NCI-H1092 (cell line): ENCODE measurements around the gene IL15.
"Not testable (repeated sequence)": the region's sequence is repeated elsewhere in the genome, so short reads cannot be mapped to it uniquely, and the experiment has no call there.

ENCODE experiments used
- DNase-seq: peaks from one replicate; lab custom pipeline; 2025; lab: John Stamatoyannopoulos, UW

Gene IL15, protein sequence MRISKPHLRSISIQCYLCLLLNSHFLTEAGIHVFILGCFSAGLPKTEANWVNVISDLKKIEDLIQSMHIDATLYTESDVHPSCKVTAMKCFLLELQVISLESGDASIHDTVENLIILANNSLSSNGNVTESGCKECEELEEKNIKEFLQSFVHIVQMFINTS

DNA sequence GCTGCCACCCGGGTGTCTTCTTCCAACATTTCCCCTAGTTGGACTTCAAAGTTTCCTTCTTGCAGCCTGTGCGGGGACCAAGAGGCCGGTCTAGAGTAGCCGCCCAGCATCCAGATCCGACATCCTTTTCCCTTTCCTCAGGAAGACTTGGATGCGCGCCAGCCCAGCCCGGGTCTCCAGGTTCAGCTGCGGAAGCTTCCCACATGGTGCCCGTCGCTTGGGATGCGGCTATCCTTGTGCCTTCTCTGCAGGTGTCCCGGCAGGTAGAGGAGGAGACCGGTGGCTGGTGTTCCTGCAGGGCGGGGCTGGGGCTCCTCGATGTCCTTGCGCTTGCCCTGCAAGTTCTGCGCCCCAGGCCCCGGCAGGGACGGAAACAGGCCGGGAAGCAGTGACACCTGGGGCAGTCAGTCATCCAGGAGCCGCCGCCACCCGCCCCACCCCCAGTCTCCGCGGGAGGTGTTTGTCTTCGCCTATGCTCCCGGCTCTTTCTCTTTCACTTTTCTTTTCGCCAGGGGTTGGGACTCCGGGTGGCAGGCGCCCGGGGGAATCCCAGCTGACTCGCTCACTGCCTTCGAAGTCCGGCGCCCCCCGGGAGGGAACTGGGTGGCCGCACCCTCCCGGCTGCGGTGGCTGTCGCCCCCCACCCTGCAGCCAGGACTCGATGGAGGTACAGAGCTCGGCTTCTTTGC lies at the start of gene IL15:
Gene IL15, plus strand, starts transcription at position 502 of the 689 bp plus-strand sequence. CDS start 82,882 bp downstream, outside the sequence.
- no peak for DNase-seq

GRCh38 chr4:141587897-141588296 lies 48.5 kb upstream of the IL15 start:
- DNase-seq: no peak

GRCh38 chr4:141595531-141595930 lies 40.9 kb upstream of the IL15 start:
- no peak for DNase-seq

GRCh38 chr4:141599853-141600252 lies 36.5 kb upstream of the IL15 start:
- DNase-seq: no peak

GRCh38 chr4:141604683-141605082 lies 31.7 kb upstream of the IL15 start:
- DNase-seq: not testable (repeated sequence)

- no peak for DNase-seq
Observed at GRCh38 chr4:141605425-141605856, 30.9 kb upstream of the IL15 start.

DNA sequence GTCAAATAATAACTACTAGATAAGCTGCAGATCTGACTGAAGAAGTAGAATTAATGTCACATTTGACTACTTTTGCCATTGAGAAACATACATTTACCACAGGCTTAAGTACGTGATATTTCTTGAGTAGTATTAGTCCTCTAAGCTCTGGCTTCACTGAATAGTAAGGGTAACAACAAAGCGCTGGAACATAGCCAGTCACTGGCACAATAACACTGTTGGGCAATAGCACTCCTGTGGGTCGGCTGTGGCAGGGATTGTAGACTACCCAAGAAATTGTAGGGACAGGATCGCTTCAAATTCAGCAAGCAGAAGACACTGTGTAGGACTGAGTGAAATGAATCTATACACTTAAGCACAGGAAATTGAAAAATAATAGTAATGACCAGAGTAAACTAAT lies 27.1 kb upstream of the IL15 start:
- DNase-seq: no peak

DNA sequence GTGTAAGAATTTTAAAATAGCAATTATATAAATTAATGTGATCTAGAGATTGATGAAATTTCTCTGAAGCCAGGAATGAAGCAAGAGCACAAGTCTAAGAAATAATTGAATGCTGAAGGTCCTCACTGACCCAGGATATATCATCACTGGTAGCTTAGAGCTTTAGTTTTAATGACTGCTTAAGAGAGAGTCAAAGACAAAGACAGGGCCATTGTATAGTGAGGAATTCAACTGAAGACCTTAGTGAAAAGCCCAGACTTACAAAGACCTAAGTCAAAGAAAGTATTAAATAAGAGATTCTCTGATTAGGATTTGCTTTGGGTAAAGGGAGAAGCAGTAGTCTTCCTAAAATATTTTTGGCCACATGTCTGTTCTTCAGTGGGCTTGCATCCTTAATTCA lies 26.0 kb upstream of the IL15 start:
- no peak for DNase-seq

DNA sequence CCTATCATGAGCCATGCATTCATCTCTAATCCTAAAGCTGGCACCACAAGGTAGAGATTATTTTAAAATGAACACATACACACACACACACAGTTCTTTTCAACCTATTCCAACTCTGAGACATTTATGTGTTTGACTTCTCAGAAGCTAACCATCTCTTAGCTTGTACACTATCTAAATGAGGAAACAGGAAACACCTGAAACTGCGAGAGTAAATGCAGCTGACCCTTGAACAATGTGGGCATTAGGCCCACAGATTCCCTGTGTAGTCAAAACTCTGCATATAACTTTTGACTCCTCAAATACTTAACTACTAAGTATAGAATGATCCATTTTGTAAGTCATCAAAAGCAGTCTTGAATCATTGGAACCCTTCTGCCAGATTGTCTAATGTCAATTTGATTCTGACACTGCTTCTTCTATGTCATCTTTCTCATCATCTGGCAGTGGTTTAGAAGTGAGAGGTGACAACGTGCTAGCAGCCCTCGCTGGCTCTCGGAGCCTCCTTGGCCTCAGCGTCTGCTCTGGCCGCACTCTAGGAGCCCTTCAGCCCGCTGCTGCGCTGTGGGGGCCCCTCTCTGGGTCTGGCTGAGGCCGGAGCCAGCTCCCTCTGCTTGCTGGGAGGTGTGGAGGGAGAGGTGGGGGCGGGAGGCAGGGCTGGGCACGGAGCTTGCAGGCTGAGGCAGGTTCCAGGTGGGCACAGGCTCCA lies 21.4 kb upstream of the IL15 start:
- no peak for DNase-seq

GRCh38 chr4:141615587-141615918 lies 20.8 kb upstream of the IL15 start:
- not testable (repeated sequence) for DNase-seq

GRCh38 chr4:141620715-141621114 lies 15.7 kb upstream of the IL15 start:
- no peak for DNase-seq

GRCh38 chr4:141625023-141625422 lies 11.4 kb upstream of the IL15 start:
- DNase-seq: no peak

- DNase-seq: no peak
Observed at GRCh38 chr4:141630854-141631253, 5.5 kb upstream of the IL15 start.

DNA sequence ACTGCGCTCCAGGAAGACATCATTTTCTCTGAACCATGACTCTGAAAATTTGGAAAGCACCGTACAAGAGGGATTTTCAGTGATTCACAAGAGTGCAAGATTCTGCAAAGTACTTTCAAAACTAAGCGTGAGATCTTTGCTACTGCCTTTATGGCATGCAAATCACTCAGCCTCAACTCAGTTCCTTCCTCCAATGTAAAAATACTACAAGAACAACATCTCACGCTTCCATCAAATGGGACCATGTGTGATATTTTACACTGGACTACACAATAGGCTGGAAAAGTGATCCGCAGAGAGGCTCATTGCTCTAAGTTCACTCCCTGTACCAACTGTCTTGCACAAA lies 674 bp upstream of the IL15 start:
- no peak for DNase-seq

DNA sequence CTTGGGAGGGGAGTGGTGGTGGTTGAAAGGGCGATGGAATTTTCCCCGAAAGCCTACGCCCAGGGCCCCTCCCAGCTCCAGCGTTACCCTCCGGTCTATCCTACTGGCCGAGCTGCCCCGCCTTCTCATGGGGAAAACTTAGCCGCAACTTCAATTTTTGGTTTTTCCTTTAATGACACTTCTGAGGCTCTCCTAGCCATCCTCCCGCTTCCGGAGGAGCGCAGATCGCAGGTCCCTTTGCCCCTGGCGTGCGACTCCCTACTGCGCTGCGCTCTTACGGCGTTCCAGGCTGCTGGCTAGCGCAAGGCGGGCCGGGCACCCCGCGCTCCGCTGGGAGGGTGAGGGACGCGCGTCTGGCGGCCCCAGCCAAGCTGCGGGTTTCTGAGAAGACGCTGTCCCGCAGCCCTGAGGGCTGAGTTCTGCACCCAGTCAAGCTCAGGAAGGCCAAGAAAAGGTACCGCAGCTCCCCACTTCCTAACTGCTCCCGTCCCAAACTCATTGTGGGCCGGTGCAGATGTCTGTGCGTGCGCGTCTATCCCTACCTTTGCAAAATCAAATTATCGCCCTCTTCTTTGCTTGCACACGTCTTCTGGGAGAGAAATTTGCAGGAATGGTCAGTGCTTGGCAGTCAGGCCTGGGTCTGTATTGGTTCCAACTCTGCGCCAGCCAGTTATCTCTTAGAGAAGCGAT lies 533 bp downstream of the IL15 start:
- no peak for DNase-seq

DNA sequence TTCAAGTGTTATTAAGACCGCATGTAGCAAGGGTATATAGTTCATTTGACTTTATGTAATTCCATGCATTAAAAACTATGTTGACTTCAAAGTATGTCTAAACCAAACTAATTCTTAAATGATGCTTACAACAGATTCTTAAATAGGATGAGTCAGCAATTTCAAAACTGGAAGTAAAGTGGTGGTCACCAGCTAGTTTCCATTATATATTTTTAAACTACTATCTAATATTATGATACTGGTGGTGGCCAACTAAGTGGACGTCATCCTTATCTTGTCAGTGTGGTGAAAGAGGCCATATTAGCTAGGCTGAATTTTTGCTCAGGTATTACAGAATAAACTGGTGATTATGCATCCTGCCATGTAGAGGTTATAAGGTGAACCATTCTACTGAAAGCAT lies 1.2 kb downstream of the IL15 start:
- no peak for DNase-seq

DNA sequence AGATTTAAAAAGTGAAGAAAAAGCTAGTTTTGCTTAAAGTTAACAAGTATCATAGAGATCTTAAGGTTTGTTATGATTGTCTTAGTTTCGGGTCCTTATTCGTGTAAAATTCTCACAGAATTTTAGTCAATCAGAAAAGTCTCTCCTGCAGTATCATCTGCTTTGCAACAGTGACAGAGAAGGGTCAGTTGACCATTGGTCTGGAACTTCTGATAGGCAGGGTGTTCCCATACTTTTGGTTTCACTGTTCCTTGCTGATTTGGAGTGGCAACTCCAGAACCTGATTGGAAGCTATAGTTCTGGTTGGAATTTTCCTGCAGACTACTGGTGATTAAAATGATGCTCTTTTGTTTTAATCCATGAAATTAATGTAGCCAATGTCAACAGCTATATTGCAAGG lies 1.8 kb downstream of the IL15 start:
- DNase-seq: no peak

DNA sequence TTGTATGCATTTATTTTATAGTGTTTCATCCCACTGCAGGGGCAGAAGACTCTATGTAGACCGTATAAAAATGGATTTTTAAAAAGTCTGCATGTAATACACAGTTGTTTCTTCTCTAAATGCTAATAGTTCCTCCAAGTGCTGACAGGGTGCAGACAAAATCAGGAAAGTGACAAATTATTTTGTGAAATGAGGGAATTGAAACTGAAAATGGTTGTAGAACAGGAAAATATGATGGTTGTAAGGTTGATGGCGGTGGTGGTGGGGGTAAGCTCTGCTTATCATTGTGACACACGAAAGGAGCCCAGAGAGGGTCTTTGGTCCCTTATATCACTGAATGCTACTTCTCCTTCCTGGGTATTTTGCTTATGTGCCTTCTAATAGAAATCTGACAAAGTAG lies 4.3 kb downstream of the IL15 start:
- no peak for DNase-seq

DNA sequence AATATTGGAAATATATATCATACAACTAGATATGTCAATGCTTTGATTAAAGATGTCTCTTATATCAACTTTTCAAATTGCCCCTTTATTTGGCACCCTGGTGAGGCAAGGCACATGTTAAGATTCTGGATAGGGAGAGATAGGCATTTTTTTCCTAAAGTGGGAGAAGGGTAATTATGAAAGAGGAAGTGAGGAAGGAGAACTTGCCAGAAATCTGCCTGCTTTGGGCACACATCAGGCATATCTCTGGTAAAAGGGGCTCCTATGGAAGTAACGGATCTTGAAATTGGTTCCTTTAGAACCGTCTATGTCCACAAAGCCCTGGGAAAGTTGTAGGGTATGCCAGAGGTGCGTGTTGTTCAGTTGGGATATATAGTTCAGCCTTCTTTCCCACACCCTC lies 5.7 kb downstream of the IL15 start:
- no peak for DNase-seq

DNA sequence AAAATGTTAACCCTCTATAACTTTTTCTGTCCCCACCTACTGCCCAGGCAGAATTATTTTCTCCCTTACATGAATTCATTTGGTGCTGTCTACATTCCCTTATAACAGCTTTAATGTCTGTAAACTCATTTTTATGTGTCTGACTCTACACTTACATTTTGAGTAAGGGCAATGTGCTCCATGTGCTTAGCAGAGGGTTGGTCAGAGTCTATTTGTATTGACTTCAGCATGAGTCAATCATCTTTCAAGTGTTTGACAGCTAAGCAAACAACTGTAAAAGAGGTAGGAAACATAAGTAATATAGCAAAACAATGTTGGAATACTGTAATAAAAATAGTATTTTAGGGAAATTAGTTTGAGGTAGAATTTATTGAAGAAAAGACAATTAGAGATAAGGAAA lies 6.3 kb downstream of the IL15 start:
- DNase-seq: no peak

DNA sequence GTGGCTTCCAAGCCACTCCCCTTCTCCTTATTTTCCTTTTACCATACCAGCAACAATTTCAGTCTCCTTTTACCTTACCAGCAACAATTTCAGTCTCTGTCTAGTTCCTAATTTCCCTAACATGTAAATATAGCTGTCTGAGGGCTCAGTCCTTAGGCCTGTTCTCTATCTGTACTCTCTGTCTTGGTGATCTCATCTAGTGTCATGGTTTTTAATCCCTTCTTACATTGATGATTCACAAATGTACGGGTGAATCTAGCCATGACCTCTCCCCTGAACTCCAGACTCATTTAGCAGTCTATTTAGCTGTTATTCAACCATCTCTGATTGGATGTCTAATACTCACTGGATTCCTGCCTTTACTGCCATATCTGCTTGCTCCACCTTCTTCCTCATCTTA lies 7.2 kb downstream of the IL15 start:
- DNase-seq: no peak

GRCh38 chr4:141645611-141646340 lies 9.4 kb downstream of the IL15 start:
- DNase-seq: no peak
